ENCODE data around the gene CCDC158. TPM values are rescaled to one million over a fixed set of nuclear protein-coding genes. Genes with fewer than 3 reads are reported as not detected.

Gene CCDC158
- total and polyA plus RNA-seq, 2 donors (not counting 3 experiments of a cell fraction or from before 2014, with no cell fraction given), result not detected

DNA sequence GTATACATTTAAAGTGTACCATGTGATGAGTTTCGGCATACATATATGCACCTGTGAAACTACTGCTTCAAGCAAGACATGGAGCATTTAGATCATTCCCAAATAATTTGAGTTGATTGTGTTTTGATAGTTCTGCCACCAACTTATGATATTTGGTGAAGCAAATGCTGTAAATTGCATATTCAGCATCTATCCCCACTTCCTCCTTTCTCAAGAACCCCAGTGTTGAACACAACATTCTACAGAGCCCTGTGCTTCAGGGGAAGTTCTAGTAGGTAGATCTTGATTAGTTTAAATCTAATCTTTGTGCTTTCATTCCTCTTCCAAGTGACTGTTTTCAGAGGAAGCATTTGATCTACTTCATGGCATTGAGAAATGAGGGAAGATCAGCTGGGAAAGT, 8.7 kb upstream of the CCDC158 start:
- Histone ChIP-seq H3K4me2 (ENCODE audit: insufficient read depth, low read length) (no peak overlapping the region), H3K27me3 (ENCODE audit: control insufficient read depth in 2 of 2, insufficient read depth in 2 of 2, low read length in 2 of 2) (peaks cover 6 to 22% of the 10 kb centered on the region in 2 experiments), H3K79me2 (ENCODE audit: control insufficient read depth, insufficient read depth, low read length) (no peaks in the 10 kb centered on the region), H3K27ac (ENCODE audit: insufficient read depth, low read depth, low read length) (no peak overlapping the region), H3K9me3 (replicated peaks; ENCODE audit: control insufficient read depth, insufficient read depth, low read length) (no peaks in the 10 kb centered on the region), H3K9me1 (replicated peaks; ENCODE audit: control insufficient read depth, extremely low read depth, insufficient read depth, low read length) (no peaks in the 10 kb centered on the region), H3K4me3 (replicated peaks in 1 of 3; ENCODE audit: insufficient read depth in 1 of 3, low read depth in 1 of 3, low read length in 3 of 3) (no peak overlapping the region), H3K4me1 (ENCODE audit: control insufficient read depth, extremely low read depth, insufficient read depth, low read length) (no peaks in the 10 kb centered on the region), H3K36me3 (ENCODE audit: control insufficient read depth in 2 of 2, extremely low read depth in 1 of 2, insufficient read depth in 2 of 2, low read length in 2 of 2) (no peaks in the 10 kb centered on the region), H2AFZ (ENCODE audit: low read depth, low read length) (no peak overlapping the region), H4K20me1 (replicated peaks; ENCODE audit: control insufficient read depth, extremely low read depth, insufficient read depth, low read length) (no peaks in the 10 kb centered on the region), H3K9ac (replicated peaks; ENCODE audit: extremely low read depth, insufficient read depth, low read length) (no peak overlapping the region)
- BruUV-seq (replicated peaks), result no TSS peak
- no peak for FAIRE-seq
- intact Hi-C loops (cut with micrococcal nuclease) (loop anchor here (1.0 to 5.0 kb wide), 6 partner anchors 76 to 615 kb away; partner anchors contain the start of gene SEPTIN11), dilution Hi-C loops (cut with MboI; ENCODE audit: extremely low pct_ligation_motif_present, low sequenced_read_pairs) (no loop called here)
- POLR2A ChIA-PET, result no interaction called here
- CTCF ChIA-PET, result interaction anchor here (1.0 to 12.2 kb wide), 7 partner anchors 19 to 928 kb away, joined by 3 to 392 read pairs (median 6); no protein-coding TSS in a partner anchor
- DNase-seq (ENCODE audit: low read depth, low spot score), result no peak
- TF ChIP-seq, protein P1, sequence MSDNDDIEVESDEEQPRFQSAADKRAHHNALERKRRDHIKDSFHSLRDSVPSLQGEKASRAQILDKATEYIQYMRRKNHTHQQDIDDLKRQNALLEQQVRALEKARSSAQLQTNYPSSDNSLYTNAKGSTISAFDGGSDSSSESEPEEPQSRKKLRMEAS (IDR thresholded peaks at IDR 0.05; ENCODE audit: insufficient read depth, insufficient read length), result no peak
- TF ChIP-seq POLR2A (IDR thresholded peaks at IDR 0.05; ENCODE audit: low read depth, low read length) (no peak), JUN (IDR thresholded peaks at IDR 0.05; ENCODE audit: borderline replicate concordance, insufficient read depth, insufficient read length, low read depth) (no peak), GATA2 (IDR thresholded peaks at IDR 0.05; ENCODE audit: insufficient read depth, insufficient read length, low read depth, low read length) (no peak), FOS (IDR thresholded peaks at IDR 0.05; ENCODE audit: borderline replicate concordance, insufficient read depth, low read length) (no peak), MYC (IDR thresholded peaks at IDR 0.05; ENCODE audit: low read depth, low read length) (no peak), EZH2 (IDR thresholded peaks at IDR 0.05; ENCODE audit: borderline replicate concordance, low read depth, low read length, severe bottlenecking) (no peak), POLR2AphosphoS5 (IDR thresholded peaks at IDR 0.05; ENCODE audit: insufficient read depth, low read depth, low read length) (no peak)
- TF ChIP-seq, protein P2, sequence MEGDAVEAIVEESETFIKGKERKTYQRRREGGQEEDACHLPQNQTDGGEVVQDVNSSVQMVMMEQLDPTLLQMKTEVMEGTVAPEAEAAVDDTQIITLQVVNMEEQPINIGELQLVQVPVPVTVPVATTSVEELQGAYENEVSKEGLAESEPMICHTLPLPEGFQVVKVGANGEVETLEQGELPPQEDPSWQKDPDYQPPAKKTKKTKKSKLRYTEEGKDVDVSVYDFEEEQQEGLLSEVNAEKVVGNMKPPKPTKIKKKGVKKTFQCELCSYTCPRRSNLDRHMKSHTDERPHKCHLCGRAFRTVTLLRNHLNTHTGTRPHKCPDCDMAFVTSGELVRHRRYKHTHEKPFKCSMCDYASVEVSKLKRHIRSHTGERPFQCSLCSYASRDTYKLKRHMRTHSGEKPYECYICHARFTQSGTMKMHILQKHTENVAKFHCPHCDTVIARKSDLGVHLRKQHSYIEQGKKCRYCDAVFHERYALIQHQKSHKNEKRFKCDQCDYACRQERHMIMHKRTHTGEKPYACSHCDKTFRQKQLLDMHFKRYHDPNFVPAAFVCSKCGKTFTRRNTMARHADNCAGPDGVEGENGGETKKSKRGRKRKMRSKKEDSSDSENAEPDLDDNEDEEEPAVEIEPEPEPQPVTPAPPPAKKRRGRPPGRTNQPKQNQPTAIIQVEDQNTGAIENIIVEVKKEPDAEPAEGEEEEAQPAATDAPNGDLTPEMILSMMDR (IDR thresholded peaks at IDR 0.05; ENCODE audit: extremely low read depth in 1 of 2, insufficient read depth in 1 of 2, low read depth in 1 of 2, low read length in 2 of 2), result no peak

Data from endothelial cell of umbilical vein (primary cell).